OCI-LY3 (cell line): ENCODE measurements around the gene TH.

ENCODE experiments used
- CTCF ChIP-seq: fragments of 200-600, 300-600 bp; sonication (generic); IDR thresholded peaks from 2 replicates; pipeline ENCODE4 v1.5.1; 2014; ENCODE audit warnings: antibody characterized with exemption, low read length, low read depth
- EZH2phosphoT487 ChIP-seq: fragments of 200-600 bp; shearing (Covaris generic); IDR thresholded peaks from 2 replicates; pipeline ENCODE4 v1.6.1; 2018; ENCODE audit warnings: antibody characterized with exemption, mixed run types, low read depth

GRCh38 chr11:2210366-2211112, 38.9 kb upstream of the TH start:
- no peak for TF ChIP-seq CTCF
- TF ChIP-seq EZH2phosphoT487: no peak
